Measurements from ENCODE around the gene HHAT.

- TF ChIP-seq GATA2 (IDR thresholded peaks at IDR 0.05; ENCODE audit: low read depth, low read length) (no peak), GATA3 (IDR thresholded peaks at IDR 0.05; ENCODE audit: low read depth, low read length) (no peak)
Measured at GRCh38 chr1:210690236-210690635, 361.5 kb downstream of the HHAT start.

All from SH-SY5Y (cell line).